ENCODE measurements around the gene SLC9A9.

GRCh38 chr3:143536817-143537535, 311.3 kb downstream of the SLC9A9 start:
- TF ChIP-seq CTCF (IDR thresholded peaks at IDR 0.05 in 4 of 5, conservative IDR thresholded peaks at IDR 0.05 in 1 of 5) (no peak), POLR2A (IDR thresholded peaks at IDR 0.05) (no peak)
